Measurements from ENCODE around the gene CCNB2.
"Not testable (repeated sequence)": the region's sequence is repeated elsewhere in the genome, so short reads cannot be mapped to it uniquely, and the experiment has no call there.

The CCNB2 gene

DNA sequence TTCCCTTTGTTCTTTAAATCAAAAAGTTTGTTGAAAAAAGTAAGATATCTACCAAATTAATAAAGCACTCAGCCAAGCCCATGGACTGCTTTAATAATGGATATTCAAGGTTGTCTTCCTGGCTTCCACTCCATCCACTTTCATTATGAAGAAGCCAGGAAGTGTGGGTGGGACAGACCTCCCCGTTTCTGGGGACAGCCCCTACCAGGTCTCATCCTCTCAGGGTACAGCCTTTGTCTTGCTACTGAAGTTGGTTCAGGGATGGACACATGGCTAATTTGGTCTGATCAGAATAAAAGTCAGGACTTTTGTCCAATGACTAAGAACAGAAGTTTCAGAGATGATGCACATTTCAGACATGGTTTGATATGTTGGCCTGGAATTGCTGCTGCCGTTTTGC, 32.6 kb downstream of the CCNB2 start:
- DNase-seq (ENCODE audit: low spot score) = no peak

DNA sequence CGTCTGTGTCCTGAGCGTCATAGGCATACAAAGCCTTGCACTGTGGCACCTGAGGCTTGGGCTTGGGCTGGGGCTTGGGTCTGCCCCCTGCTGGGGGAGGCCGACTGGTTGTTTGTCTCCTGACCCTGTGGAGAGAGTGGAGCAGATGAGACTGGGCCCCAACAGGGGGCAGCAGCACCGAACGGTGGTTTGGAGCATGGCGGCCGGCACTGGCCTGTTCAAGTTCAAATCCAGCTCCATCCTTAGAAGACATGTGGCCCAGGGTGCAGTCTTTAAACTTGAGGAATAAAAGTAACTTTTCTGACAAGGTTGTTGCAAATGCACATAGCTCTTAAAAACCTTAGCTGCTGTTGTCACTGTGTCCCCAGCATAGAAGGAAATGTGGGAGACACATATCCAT, 33.3 kb downstream of the CCNB2 start:
- peak; percentile 64 for DNase-seq (ENCODE audit: low spot score)

DNA sequence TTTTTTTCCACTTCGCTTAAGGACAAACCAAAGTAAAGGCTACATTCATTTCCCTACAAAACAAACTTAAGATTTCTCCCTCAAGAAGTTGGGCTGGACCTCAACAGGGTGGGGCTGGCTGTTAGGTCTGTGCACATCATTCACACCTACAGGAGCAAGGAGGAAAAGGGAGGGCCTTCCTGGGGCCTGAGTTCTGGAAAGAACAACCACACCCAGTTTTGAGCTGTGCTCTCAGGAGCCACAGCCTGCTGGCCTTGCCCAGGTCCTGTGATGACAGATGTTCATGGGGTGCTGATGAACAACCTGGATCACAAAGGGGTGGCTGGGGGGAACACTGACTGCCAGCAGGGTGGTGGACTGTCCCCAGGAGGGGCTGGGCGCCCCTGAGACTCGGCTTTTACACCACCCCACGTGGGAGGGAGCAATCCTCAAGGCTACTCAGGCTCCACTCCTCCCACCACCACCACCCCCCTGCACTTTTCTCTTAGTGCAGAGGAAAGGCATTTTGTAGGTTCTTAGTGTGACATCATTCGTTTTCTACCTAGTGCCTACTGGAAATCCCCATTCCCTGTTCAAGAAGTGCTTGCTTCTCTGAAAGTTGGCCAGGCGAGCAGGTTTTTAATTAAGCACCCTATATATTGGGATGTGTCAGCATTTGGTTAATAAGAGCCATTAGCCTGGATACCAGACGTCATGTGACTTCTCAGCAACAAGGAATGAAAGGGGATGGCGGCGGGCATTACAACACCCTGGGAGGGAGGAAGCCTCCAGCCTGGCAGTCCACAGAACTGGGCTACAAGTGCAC, 35.7 kb downstream of the CCNB2 start:
- no peak for DNase-seq (ENCODE audit: low spot score)

DNA sequence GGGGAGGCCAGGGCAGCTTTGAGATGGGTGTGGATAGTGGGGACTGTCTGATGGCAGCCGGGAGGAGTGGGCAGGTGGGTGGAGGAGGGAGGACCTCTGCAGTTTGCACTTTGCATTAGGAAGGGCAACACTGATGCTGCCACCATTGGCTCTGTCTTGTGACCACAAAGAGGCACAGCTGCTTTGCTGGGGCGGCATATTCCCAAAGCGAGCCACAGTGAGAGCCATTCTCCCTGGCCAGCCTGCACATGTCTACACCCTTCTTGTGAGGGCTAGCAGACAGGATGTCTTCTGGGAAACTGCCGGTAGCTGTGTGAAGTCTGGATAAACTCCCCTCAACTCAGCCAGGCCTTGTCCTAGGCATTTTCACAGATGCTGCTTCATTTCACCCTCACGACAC, 38.3 kb downstream of the CCNB2 start:
- DNase-seq (ENCODE audit: low spot score) = no peak

DNA sequence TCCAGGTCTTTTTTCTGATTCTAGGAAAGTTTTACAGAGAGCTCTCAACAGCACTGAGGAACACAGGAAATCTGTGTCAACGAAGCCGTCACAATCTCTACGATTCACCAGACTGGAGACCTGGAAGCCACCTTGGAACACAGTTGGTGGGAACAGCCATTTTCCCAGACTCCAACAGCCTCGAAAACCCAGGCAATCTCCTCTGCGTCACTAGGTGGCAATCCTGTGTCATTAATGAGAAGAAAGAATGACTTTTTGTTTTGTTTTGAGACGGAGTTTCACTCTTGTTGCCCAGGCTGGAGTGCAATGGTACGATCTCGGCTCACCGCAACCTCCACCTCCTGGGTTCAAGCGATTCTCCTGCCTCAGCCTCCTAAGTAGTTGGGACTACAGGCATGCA, 39.6 kb downstream of the CCNB2 start:
- DNase-seq (ENCODE audit: low spot score) = not testable (repeated sequence)

DNA sequence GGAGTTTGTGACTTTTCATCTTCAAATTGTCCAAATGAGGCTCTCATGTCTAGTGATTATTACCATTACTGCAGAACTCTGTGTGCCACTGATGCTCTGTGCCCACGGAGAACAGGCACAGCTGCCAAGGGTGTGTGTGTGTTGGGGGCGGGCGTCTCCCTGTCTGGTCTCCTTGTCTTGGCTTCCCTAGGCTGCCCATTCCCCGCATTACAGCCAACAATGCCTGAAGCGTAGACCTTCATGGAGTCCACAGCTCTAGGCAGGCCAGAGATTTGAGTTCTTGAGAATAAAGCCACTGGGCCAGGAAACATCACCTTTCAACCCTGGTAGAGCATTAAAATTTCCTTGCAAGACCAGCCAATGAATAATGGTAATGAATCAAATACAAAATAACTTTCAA, 42.7 kb downstream of the CCNB2 start:
- no peak for DNase-seq (ENCODE audit: low spot score)

DNA sequence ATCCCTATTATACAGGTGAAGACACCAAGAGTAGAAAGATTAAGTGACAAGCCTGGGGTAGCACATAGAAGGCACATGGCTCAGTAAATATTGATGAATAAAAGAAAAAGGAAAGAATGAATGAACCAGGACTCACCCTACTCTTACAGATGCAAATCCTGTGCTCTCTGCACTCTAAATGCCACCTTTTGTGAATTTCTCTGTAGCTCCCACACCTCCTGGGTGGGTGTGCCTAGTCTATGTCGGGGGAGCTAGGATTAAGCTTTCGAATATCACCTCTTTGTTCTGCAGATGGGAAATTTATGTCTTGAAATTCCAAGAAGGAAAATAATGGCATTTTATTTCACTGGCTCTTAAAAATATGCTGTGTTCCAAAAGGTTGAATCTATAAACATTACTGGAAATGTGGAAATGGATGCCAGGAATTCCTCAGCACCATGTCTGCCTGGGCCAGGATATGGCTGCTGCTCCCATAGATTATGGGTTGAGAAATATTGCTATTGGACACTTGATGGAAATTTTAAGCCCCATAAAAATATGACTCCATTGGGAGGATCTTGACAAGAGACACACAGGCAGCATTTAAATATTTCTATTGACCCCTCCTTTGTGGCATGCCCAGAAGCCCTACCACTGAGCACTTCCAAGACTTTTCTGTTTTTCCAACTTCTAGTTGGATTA, 43.3 kb downstream of the CCNB2 start:
- DNase-seq (ENCODE audit: low spot score) = peak; percentile 71

DNA sequence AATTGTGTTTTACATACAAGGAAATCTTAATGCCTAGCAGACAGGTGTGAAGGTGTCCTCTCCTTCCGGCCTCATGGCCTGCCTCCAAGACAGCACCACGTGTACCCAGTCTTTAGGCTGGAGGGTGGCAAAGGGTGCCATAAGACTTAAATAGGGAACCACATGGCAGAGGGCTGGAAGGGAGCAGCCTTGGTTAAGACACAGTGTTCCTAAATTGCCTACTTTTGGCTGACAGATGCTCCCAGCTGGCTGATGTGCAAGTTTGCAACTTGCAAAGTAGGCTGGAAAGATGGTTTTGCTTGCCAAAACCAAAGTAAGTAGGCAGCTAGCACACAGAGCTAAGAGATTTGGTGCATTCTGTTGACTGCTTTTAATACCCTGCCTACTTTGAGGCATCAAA, 45.2 kb downstream of the CCNB2 start:
- DNase-seq (ENCODE audit: low spot score) = no peak

DNA sequence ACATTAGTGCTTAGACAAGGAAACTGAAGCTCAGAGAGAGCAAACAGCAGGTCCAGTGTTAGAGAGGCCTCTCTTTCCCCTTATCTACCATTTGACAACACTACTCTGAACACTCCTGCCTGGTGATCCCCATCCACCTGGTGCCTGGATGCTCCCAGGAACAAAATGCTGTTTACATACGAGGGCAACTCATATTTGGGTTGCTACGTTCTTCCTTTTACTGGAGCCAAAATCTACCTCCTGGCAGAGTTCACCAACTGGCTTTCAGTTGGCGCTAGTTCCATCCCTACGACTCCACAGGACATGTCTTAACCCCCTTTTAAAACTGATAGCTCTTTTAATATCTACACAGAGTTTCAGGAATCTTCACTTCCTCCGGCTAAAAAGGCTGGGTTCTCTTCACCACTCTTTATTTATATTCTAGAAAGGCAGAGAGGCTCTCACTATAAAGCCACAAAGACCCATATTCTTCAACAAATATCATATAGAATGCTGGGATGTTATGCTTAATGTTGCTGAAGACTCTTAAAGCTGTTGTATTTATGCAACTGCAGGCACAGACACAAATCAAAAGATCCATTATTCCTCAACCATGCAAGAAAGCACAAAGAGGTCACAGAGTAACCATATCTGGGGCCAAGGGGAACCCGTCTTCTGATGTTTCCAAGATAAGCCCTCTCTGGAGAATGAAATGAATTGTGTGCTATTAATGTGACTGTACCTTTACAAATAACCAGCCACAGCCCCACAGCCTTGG, 47.9 kb downstream of the CCNB2 start:
- DNase-seq (ENCODE audit: low spot score) = no peak

DNA sequence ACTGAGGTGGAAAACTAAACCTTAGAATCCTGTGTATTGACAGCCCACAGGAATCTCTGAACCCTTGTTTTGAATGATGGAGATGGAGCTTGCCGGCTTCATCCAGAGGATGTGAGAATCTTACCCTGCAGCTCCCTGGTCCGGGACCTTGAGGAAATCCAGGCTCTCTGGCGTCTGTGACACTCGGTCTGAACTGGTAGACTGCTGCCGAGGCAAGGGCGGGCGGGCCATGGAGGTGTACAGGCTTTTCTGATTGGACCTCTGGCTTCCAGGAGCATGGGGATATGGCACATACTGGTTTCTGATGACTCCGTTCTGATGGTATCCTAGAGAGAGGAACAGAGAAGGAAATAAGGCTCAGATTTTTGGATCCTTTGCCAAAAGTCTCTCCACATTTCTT, 48.5 kb downstream of the CCNB2 start:
- DNase-seq (ENCODE audit: low spot score) = no peak

DNA sequence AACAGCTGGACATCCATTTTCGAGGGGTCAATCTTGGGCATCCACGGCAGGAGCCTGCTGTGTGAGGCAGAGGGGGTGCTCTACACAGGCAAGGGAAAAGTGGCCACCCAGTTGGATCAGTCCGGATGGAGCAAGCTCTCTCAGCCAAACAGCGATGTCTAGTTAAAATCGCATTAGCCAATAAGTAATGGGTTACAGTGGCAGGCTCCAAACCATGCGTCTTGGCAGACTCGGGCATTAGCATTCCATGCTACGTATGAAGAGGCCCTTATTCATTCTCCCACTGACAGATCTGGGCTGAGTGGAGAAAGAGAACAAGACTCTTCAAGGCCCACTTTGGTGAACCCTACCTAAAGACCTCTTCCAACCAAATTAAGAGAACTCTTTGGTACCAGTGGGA, 49.3 kb downstream of the CCNB2 start:
- DNase-seq (ENCODE audit: low spot score) = no peak

DNA sequence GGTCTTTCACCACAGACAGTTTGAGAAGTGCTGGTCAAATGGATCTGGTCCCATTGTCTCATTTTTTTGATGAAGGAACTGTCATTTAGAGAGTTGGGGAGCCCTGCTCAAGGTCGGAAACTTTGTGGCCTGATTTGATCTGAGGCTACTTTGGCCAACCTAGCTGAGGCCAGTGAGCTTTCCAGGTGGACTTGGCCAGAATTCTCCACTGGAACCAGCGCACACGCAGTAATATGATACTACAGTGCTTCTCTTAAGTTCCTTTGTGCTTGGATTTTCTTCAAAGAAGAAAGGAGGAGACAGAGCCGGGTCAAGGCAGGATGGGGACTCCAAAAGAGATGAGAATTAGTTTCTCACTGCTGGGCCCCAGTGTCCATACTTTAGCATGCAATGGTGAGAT, 50.5 kb downstream of the CCNB2 start:
- DNase-seq (ENCODE audit: low spot score) = no peak

DNA sequence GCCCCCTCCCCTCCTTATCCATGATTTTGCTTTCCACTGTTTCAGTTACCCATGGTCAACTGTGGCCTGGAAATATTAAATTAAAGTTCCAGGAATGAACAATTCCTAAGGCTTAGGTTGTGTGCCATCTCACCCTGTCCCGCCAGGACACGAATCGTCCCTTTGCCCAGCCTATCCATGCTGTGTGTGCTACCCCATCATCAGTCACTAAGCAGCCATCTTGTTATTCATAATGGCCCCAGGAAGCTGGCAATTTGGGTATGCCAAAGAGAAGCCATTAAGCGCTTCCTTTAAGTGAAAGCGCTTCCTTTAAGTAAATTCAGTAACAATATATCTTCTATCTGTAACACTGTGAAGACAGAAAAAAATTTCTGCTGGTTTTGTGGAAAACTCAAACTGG, 52.5 kb downstream of the CCNB2 start:
- DNase-seq (ENCODE audit: low spot score) = no peak

DNA sequence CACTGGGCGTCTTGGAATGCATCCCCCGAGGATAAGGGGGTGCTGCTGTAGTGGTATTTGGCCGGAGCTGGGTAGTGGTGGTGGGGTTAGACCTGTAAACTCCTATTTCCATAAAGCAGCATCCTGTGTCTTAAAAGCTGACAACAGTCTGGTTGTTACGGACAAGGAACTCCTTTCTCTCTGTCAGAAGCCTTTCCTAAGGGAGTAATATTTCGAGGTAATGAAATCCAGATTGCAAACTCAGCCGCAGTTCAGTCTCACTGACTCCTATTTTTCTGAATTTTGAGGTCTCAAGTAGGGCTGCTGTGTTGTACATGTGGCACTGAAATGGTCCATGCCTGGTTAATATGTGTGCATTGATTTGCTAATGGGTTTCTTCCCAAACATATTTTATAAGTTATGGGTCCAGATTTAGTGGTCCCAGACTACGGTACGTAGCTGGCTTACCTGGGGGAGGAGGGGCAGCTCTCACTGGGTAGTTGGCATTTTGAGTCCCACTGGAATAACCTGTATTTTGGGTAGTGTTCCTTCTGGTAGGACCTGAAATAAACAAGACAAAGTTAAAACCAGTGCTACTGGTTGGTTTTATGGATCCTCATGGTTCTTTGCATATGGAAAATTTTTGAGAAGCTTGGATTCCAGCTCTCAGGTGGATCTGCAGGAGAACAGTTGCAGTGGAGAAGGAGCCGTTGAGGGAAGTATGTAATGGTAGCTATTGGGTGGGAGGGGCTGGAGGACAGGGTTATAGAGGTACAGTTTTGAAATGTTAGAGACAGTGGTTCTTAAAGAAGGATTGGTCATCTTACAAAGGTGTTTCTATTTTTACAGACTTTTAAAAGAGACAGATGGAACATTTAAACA, 53.1 kb downstream of the CCNB2 start:
- no peak for DNase-seq (ENCODE audit: low spot score)

DNA sequence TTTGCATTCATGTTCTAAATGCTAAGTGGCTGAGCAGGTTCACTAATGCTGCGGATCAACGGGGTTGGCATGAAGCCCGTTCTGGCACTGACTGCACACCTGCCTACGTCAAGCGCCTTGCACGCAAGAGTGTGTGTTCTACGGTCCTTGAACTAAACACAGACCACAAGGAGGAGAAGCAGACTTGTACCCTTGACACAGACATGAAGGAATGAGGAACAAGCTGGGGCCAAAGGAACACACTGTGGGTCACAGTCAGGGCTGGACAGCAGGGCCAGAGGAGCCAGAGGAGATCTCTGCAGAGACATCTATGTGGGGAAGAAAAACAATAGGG, 53.7 kb downstream of the CCNB2 start:
- no peak for DNase-seq (ENCODE audit: low spot score)

DNA sequence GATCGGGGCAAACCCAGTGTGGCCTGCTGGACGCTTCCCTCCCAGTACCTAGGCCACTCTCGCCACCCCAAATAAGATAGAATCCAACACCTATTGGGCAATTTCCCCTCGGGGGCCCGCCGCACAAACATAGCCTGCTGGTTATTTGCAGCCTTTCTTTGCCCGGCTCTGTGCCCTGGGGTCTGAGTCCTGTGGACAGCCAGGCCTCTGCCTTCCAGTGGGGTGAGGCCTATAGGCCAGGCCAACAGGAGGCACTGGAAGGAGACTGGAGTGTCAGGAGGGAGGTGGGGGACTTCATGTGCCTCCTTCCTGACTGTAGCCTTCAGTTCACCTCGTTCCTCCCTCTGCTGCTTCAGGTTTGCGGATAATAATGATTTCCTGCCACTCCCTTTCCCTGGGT, 54.3 kb downstream of the CCNB2 start:
- DNase-seq (ENCODE audit: low spot score) = no peak

DNA sequence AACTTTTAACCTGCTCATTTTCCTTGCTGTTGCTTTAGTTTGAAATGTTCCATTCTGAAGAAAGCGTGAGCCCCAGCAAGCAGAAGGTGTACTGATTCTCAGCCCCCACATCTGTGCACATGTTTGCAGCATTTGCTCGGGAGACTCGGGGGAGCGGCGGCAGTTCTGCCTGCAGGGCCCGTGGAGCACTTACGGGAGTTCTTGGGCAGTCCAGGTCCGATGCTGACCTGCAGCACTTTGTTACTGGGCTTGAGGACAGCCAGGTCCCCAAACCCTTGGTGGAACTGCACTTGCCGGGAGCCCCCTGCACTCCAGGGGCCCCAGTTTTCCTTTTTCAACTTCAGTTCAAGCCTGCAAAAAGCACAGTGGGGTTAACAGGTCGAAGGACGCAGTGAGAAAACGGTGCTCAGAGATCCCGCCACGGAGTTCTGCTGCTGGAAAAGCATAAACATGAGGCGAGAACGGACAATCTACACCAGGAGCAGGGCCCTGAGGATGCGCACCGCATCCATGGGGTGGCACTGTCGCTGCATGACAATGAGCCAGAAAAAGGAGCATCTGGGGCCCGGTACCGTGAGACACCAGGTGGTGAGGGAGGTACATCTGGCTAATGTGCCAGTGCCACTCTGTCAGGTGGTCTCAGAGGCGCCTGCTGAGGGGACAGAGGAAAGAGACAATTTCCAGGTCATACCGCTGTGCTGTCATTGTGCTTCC, 56.1 kb downstream of the CCNB2 start:
- no peak for DNase-seq (ENCODE audit: low spot score)

DNA sequence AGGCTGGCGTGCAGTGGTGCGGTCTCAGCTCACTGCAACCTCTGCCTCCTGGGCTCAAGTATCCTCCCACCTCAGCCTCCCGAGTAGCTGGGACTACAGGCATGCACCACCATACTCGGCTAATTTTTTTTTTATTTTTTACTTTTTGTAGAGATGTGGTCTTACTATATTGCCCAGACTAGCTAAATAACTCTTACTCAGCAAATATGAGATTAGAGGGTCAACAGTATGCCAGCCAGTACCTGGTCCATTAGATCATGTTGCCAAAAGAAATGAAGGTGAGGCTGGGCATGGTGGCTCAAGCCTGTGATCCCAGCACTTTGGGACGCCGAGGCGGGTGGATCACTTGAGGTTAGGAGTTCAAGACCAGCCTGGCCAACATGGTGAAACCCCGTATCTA, 57.1 kb downstream of the CCNB2 start:
- not testable (repeated sequence) for DNase-seq (ENCODE audit: low spot score)

DNA sequence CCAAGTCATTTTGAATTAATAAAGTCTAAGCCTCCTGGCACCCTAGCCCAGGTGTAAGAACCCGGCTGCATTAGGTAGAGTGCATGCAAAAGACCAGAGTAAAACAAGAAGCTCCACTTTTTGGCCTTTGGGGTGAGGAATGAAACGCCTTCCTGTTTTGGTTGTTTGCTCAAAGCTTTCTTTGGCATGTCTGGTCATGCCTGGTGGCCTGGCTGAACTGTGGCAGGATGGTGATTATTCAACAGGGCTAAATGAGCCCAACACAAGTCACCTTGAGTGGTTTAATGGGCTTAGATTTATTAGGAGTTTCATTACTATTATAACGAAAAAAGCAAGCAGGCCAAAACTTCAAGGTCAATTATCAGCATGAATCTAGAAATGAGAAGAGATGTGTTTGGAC, 60.8 kb downstream of the CCNB2 start:
- DNase-seq (ENCODE audit: low spot score) = peak; percentile 20

DNA sequence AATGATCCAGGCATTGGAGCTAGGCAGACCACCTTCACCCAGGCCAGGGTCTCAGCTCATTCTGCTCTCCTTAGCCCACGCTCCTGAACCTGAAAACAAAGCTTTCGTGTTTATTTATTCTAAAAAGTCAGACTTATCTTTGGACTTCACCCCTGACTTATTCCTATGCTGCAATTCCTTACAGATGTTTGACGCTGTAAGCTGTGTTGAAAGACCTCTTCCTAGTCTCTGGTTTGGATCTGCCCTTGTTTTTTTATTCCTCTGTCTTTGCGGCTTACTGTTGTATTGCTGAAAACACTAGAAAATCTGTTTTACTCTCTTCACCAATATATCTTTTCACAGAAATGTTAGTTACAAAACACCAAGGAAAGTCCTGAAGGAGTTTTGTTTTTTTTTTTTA, 61.2 kb downstream of the CCNB2 start:
- peak; percentile 44 for DNase-seq (ENCODE audit: low spot score)

DNA sequence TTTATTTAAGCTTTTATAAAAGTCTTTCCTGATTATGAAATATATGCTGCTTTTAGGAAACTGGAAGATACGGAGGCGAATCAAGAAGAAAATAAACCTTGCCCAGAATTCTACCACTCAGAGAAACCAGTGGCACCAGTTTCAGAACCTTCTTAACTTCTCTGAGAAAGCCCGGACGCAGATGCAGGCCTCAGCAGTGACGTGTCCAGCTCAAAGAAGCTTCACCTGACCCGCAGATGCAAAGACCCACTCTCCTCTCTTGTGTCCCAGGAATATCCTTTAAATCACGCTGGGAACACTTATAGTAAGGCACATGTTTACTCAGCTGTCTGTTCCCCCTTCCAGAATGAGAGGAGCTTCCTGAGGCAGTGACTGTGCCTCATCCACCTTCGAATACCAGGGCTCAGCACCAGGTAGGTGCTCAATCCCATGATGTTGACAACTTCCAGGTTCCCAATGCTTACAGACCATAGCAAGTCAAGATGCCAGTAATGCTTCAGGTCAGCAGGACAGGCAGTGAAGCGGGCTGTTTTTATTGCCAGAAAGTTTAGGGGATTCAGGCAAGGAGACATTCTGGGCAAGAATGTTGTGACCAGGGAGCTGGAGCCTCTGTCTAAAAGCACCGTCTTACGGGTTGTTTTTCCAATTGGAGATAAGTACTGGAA, 61.8 kb downstream of the CCNB2 start:
- DNase-seq (ENCODE audit: low spot score) = no peak

Measured in GM03348 (cell line).